Melanocyte of skin (primary cell): ENCODE measurements around the gene TBX3. TPM values are rescaled to one million over a fixed set of nuclear protein-coding genes. Genes with fewer than 3 reads are reported as not detected.

Source experiments
- small RNA-seq, 2 donors: library from RNA; depleted of rRNA; stranded (forward); fragments of <200 nt; gene quantifications; one replicate each; pipeline ENCODE3, GENCODE V24; 2012
- total RNA-seq, 2 donors: library from RNA; depleted of rRNA; stranded (reverse); fragments of >200 nt; gene quantifications; 2 replicates each; pipeline ENCODE4 v1.2.3, GENCODE V29; 2012

TBX3 gene
- under 1 TPM; 0.34 to 0.67 TPM for total RNA-seq

DNA sequence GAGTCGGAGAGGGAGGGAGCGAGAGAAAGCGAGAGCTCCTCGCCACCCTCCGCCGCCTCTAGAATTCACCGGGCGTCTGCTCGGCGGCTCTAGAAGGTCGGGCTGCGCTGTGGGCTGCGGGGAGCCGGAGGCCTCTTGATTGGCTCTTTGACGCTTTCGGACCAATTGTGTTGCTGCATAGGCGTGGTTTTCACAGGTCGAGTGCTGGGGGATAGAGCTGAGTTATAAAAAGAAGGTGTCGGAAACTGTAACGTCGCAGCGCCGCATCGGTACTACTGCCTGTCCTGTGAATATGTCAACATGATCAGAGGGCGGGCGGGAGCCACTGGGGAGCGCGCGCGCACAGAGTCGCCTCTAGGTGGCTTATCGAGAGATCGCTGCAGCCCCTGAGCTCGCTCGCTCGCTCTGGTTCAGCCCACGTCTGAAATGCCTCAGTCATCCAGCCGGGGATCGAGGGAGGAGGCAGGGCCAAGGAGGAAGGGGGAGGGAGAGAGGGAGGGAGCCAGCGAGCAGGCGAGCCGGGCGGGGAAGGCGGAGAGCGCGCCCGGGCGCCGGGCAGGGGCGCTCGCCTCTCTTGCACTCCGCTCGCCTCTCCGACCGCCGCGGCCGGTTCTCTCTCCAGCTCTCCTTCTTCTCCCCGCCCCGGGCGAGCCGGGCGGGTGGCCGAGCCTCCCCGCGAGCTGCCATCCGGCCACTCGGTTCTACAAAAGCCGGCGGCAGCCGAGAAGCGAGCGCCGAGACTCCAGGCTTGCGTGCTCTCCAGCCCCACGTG, at the start of gene TBX3:
TBX3 (minus strand) TSS at position 78 of the 772 bp plus-strand sequence. CDS start 975 bp downstream, outside the sequence.

Small RNA genes within 50 kb of the gene (small RNA-seq; reads per million reads assigned to genes)
- gene RF00019 = 0 reads per million in 2 donors
